Keratinocyte (primary cell): ENCODE data around the gene CCDC85C. TPM values are rescaled to one million over a fixed set of nuclear protein-coding genes. Genes with fewer than 3 reads are reported as not detected.

ENCODE experiments used
- DNase-seq: peaks from one replicate; pipeline ENCODE4 v3.0.0-alpha.2; 2011; ENCODE audit warnings: low read depth, missing footprints, low spot score
- FAIRE-seq: peaks from 2 replicates; lab custom pipeline; 2011; peaks lifted over from hg19 to GRCh38; lab: Jason Lieb, UNC
- H2AFZ ChIP-seq: 2 replicates; pipeline ENCODE4 v1.6.0; 2012; ENCODE audit warnings: low read length, control low read depth, inconsistent platforms; ENCODE audit not compliant: control insufficient read depth
- H3K27ac ChIP-seq: 2 replicates; pipeline ENCODE4 v1.5.1; 2011; ENCODE audit warnings: low read length; ENCODE audit not compliant: control insufficient read depth, insufficient read depth
- H3K27me3 ChIP-seq: 3 replicates; pipeline ENCODE4 v1.6.0; 2011; ENCODE audit warnings: low read length; ENCODE audit not compliant: control insufficient read depth, insufficient read depth; ENCODE audit errors: extremely low read depth
- H3K36me3 ChIP-seq, 2 experiments: 2 replicates in 1 of 2; 3 replicates in 1 of 2; pipeline ENCODE4 v1.5.1; 2011; ENCODE audit warnings: low read length in 2 of 2, mild to moderate bottlenecking in 1 of 2; ENCODE audit not compliant: control insufficient read depth in 2 of 2, insufficient read depth in 2 of 2; ENCODE audit errors: extremely low read depth in 1 of 2
- H3K4me1 ChIP-seq: 3 replicates; pipeline ENCODE4 v1.5.1; 2011; ENCODE audit warnings: low read length; ENCODE audit not compliant: control insufficient read depth, insufficient read depth; ENCODE audit errors: extremely low read depth
- H3K4me2 ChIP-seq: 3 replicates; pipeline ENCODE4 v1.6.0; 2011; ENCODE audit warnings: low read depth, low read length; ENCODE audit not compliant: control insufficient read depth, insufficient read depth; ENCODE audit errors: extremely low read depth
- H3K4me3 ChIP-seq, 3 experiments: fragments of 200-600 bp in 1 of 3; sonication (generic) in 1 of 3; 2 replicates in 2 of 3; 3 replicates in 1 of 3; pipeline ENCODE4 v1.5.1; 2011 to 2016; ENCODE audit warnings: low read length in 3 of 3, mild to moderate bottlenecking in 3 of 3, control low read depth in 2 of 3, inconsistent platforms in 1 of 3, low read depth in 1 of 3, mixed read lengths in 1 of 3, mixed run types in 1 of 3, moderate library complexity in 1 of 3; ENCODE audit not compliant: control insufficient read depth in 2 of 3, insufficient read depth in 2 of 3; ENCODE audit errors: extremely low read depth in 1 of 3
- H3K79me2 ChIP-seq: 2 replicates; pipeline ENCODE4 v1.6.0; 2012; ENCODE audit warnings: low read length; ENCODE audit not compliant: control insufficient read depth, insufficient read depth
- H3K9ac ChIP-seq: 3 replicates; pipeline ENCODE4 v1.6.0; 2011; ENCODE audit warnings: low read length; ENCODE audit not compliant: control insufficient read depth, insufficient read depth; ENCODE audit errors: extremely low read depth
- H3K9me1 ChIP-seq: 3 replicates; pipeline ENCODE4 v1.6.0; 2011; ENCODE audit warnings: low read length; ENCODE audit not compliant: control insufficient read depth, insufficient read depth; ENCODE audit errors: extremely low read depth
- H3K9me3 ChIP-seq: 2 replicates; pipeline ENCODE4 v1.5.1; 2012; ENCODE audit warnings: low read depth, low read length; ENCODE audit not compliant: control insufficient read depth
- H4K20me1 ChIP-seq: 3 replicates; pipeline ENCODE4 v1.6.0; 2011; ENCODE audit warnings: low read length; ENCODE audit not compliant: control insufficient read depth, insufficient read depth; ENCODE audit errors: extremely low read depth
- EZH2 ChIP-seq: IDR thresholded peaks from one replicate; pipeline ENCODE4 v1.6.1; 2012; ENCODE audit warnings: inconsistent platforms, mild to moderate bottlenecking, low read length, moderate library complexity
- dilution Hi-C: fragments of 300-500 bp; cut with MboI; formaldehyde crosslinking; loops from one replicate; pipeline ENCODE4 v1.7.0; 2020; ENCODE audit warnings: low sequenced_read_pairs; ENCODE audit not compliant: extremely low pct_ligation_motif_present
- polyA plus RNA-seq, 5 experiments: library from polyadenylated mRNA; depleted of rRNA in 3 of 5; stranded (reverse) in 3 of 5; stranded (forward) in 1 of 5; unstranded in 1 of 5; fragments of >200 nt; gene quantifications; 1 replicate in 1 of 5; 2 replicates in 3 of 5; 3 replicates in 1 of 5; pipeline versions ENCODE4 v1.2.1 to v1.2.3, GENCODE V29; 2011 to 2012; ENCODE audit warnings: missing spikeins in 2 of 5, low read depth in 1 of 5, low replicate concordance in 1 of 5
- TF ChIP-seq, protein P1 (sequence below), 3 experiments: IDR thresholded peaks in 1 of 3; conservative IDR thresholded peaks in 1 of 3; optimal IDR thresholded peaks in 1 of 3; 2 replicates in 2 of 3; 3 replicates in 1 of 3; pipeline versions ENCODE3 to v1.5.1; 2011; ENCODE audit warnings: low read length in 3 of 3, mild to moderate bottlenecking in 3 of 3, moderate library complexity in 2 of 3, control low read depth in 1 of 3, inconsistent platforms in 1 of 3; ENCODE audit not compliant: insufficient read depth in 2 of 3; ENCODE audit errors: extremely low read depth in 1 of 3

CCDC85C gene
- polyA plus RNA-seq, 1 donor (not counting 4 experiments of a cell fraction or from before 2014, with no cell fraction given) = 13.2 TPM

DNA sequence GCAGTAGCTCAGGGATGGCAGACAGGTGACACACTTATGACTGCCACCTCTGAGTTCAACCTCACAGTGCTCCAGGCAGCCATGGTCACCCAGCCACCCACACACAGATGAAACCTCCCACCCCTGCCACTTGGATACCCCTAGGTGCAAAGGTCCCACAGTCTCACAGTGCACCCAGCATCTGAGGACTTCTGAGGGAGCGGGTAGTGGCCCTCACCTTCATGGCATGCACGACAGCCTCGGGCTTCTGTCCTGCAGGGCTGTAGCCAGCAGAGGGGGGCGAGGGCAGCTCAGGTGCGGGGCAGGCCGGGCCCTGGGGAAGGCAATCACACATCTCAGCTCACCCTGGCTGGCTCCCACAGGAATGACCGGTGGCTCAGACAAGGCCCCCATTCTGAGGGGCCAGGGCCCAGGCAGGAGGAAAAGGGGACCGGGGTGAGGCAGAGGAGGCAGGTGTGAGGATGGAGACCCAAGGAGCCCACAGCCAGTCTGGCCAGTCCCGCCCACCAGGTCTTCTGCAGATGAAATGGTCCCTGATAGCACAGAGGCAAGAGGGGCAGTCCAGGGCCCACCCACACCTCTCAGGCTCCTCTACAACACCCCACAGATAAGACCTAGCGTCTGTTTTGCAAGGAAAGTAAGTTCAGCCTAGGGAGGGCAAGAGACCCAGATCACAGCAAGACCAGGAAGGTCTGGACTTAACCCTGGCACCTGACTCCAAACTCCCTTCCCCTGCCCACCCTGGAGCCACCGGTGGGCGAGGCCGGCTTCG is 87.0 kb downstream of the CCDC85C start:
- DNase-seq = no peak
- Histone ChIP-seq H3K4me1 (no peaks in the 10 kb centered on the region), H3K27me3 (no peaks in the 10 kb centered on the region), H3K79me2 (peaks cover 17% of the 10 kb centered on the region), H3K9ac (no peak overlapping the region), H3K9me3 (no peaks in the 10 kb centered on the region), H2AFZ (no peak overlapping the region), H3K4me3 (no peak overlapping the region), H3K4me2 (no peak overlapping the region), H3K9me1 (no peaks in the 10 kb centered on the region), H4K20me1 (peaks cover 5% of the 10 kb centered on the region), H3K27ac (no peak overlapping the region), H3K36me3 (peaks cover 11 to 16% of the 10 kb centered on the region in 2 experiments)
- no peak for FAIRE-seq
- dilution Hi-C loops = no loop called here
- no peak for TF ChIP-seq EZH2
- TF ChIP-seq, protein P1, sequence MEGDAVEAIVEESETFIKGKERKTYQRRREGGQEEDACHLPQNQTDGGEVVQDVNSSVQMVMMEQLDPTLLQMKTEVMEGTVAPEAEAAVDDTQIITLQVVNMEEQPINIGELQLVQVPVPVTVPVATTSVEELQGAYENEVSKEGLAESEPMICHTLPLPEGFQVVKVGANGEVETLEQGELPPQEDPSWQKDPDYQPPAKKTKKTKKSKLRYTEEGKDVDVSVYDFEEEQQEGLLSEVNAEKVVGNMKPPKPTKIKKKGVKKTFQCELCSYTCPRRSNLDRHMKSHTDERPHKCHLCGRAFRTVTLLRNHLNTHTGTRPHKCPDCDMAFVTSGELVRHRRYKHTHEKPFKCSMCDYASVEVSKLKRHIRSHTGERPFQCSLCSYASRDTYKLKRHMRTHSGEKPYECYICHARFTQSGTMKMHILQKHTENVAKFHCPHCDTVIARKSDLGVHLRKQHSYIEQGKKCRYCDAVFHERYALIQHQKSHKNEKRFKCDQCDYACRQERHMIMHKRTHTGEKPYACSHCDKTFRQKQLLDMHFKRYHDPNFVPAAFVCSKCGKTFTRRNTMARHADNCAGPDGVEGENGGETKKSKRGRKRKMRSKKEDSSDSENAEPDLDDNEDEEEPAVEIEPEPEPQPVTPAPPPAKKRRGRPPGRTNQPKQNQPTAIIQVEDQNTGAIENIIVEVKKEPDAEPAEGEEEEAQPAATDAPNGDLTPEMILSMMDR (optimal IDR thresholded peaks at IDR 0.05 in 1 of 3, IDR thresholded peaks at IDR 0.05 in 1 of 3, conservative IDR thresholded peaks at IDR 0.05 in 1 of 3; ENCODE audit: extremely low read depth in 1 of 3, insufficient read depth in 2 of 3, low read length in 3 of 3) = no peak

DNA sequence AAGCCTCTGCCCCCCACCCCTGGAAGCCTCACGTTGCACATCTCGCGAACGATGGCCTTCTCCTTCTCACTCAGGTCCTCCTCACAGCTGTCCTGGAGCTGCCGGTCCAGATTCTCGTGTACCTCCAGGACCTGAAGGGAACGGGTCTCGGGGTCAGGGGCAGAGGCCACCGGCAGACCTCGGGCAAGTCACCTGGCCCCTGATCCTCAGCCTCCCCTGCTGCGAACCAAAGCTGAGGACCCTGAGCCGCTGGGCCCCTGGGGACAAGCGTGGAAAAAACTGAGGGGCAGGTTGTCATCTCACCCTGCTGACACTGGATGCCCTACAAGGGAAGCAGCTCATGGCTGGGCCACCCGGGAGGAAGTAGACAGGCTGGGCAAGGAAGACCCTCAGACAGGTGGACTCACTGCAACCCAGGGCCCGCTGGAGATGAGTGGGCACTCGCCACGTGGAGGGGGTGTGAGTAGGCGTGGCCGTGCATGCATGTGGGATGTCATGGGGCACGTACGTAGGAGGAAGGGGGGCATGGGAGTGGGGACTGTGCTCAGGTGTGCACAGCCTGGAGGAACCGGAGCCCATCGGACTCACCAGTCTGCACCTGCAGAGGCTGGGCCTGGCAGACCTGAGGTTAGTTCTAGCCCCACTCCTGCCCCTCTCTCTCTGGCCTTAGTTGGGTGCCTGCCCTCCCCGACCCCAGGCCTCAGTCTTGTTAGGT is 87.7 kb downstream of the CCDC85C start:
- TF ChIP-seq EZH2 = no peak
- TF ChIP-seq, protein P1 (optimal IDR thresholded peaks at IDR 0.05 in 1 of 3, IDR thresholded peaks at IDR 0.05 in 1 of 3, conservative IDR thresholded peaks at IDR 0.05 in 1 of 3; ENCODE audit: extremely low read depth in 1 of 3, insufficient read depth in 2 of 3, low read length in 3 of 3) = no peak
- Histone ChIP-seq H3K9me1 (no peaks in the 10 kb centered on the region), H3K79me2 (peaks cover 17% of the 10 kb centered on the region), H3K36me3 (peaks cover 14 to 16% of the 10 kb centered on the region in 2 experiments), H3K4me2 (no peak overlapping the region), H3K4me1 (no peaks in the 10 kb centered on the region), H3K4me3 (no peak overlapping the region), H3K27me3 (no peaks in the 10 kb centered on the region), H3K9me3 (no peaks in the 10 kb centered on the region), H4K20me1 (peaks cover 3% of the 10 kb centered on the region), H3K9ac (no peak overlapping the region), H3K27ac (no peak overlapping the region), H2AFZ (no peak overlapping the region)
- dilution Hi-C loops = no loop called here
- FAIRE-seq = no peak
- DNase-seq = no peak
